ENCODE results near the gene CBFB. TPM values are rescaled to one million over a fixed set of nuclear protein-coding genes. Genes with fewer than 3 reads are reported as not detected.

CBFB gene
- total and polyA plus RNA-seq, 2 of the 13 experiments (the other 11 are each of a cell fraction or from before 2014, with no cell fraction given), result 22.1 to 70.8 TPM

DNA sequence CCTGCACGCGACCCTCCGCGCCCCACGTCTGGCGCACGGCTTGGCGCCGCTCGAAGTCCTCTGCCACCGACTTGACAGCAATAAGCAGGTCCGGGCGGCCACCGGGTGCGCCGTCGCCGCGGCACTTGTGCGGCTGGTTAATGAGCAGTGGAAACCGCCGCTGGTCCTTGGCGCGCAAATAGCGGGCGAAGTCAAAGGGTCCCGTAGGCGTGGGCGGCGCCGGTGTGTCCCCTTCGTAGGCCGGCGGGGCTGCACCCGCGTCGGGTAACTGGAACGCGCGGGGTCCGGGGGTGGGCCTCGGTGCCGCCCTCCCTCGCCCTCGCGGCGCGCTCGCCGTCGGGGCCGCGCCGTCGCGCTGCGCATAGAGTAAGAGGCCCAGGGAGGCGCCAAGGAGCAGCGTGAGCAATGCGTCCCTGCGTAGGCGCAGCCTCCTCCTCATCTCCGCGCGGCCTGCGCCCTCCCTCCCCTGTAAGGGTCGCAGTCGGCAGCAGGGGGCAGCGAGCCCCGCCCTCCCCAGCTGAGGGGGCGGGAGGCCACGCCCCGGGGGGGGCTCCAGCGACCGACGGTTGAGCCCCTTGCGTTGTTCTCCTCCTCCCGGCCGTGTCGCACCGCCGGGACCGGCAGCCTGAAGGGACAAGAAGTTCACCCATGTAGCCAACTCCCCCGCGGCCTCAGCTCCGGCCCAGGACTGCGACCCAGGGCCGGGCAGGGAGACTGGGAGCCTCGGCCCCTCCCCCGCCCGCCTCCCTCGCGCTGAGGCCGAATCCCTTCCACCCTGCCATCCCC lies 121.3 kb downstream of the CBFB start (continued):
- no peak for TF ChIP-seq ZNF850 (CRISPR knock-in tag; conservative IDR thresholded peaks at IDR 0.05)
- TF ChIP-seq MNT (IDR thresholded peaks at IDR 0.05), result no peak
- no peak for TF ChIP-seq SALL1 (CRISPR knock-in tag; IDR thresholded peaks at IDR 0.05)
- TF ChIP-seq, protein P1, sequence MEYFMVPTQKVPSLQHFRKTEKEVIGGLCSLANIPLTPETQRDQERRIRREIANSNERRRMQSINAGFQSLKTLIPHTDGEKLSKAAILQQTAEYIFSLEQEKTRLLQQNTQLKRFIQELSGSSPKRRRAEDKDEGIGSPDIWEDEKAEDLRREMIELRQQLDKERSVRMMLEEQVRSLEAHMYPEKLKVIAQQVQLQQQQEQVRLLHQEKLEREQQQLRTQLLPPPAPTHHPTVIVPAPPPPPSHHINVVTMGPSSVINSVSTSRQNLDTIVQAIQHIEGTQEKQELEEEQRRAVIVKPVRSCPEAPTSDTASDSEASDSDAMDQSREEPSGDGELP (IDR thresholded peaks at IDR 0.05; ENCODE audit: borderline replicate concordance, low read depth), result no peak
- peak; percentile 68; the same call in 1 of the 2 replicates for TF ChIP-seq ZNF776 (CRISPR knock-in tag; IDR thresholded peaks at IDR 0.05)
- no peak for TF ChIP-seq ZNF800 (CRISPR knock-in tag; IDR thresholded peaks at IDR 0.05)
- no peak for TF ChIP-seq IKZF4 (CRISPR knock-in tag; IDR thresholded peaks at IDR 0.05; ENCODE audit: borderline replicate concordance, low read depth, not compliant biosample characterization)
- TF ChIP-seq GFI1 (CRISPR knock-in tag; IDR thresholded peaks at IDR 0.05; ENCODE audit: borderline replicate concordance), result no peak
- no peak for TF ChIP-seq NKX3-1 (CRISPR knock-in tag; IDR thresholded peaks at IDR 0.05)
- TF ChIP-seq ZNF550 (CRISPR knock-in tag; IDR thresholded peaks at IDR 0.05; ENCODE audit: borderline replicate concordance), result no peak
- no peak for TF ChIP-seq ZNF749 (CRISPR knock-in tag; IDR thresholded peaks at IDR 0.05; ENCODE audit: borderline replicate concordance)
- no peak for TF ChIP-seq ZNF101 (CRISPR knock-in tag; IDR thresholded peaks at IDR 0.05; ENCODE audit: borderline replicate concordance, low read depth)
- no peak for TF ChIP-seq GLI4 (CRISPR knock-in tag; IDR thresholded peaks at IDR 0.05; ENCODE audit: borderline replicate concordance)
- TF ChIP-seq ZNF382 (CRISPR knock-in tag; IDR thresholded peaks at IDR 0.05; ENCODE audit: borderline replicate concordance), result no peak
- no peak for TF ChIP-seq KLF6 (CRISPR knock-in tag; IDR thresholded peaks at IDR 0.05)
- peak; percentile 67 for TF ChIP-seq HIVEP1 (CRISPR knock-in tag; IDR thresholded peaks at IDR 0.05)
- TF ChIP-seq ATM (IDR thresholded peaks at IDR 0.05; ENCODE audit: borderline replicate concordance), result no peak
- no peak for TF ChIP-seq HOXA5 (CRISPR knock-in tag; IDR thresholded peaks at IDR 0.05)
- TF ChIP-seq FOXJ3 (CRISPR knock-in tag; IDR thresholded peaks at IDR 0.05; ENCODE audit: borderline replicate concordance), result no peak
- TF ChIP-seq RFX3 (CRISPR knock-in tag; IDR thresholded peaks at IDR 0.05), result no peak
- no peak for TF ChIP-seq MEF2D (CRISPR knock-in tag; IDR thresholded peaks at IDR 0.05)
- 0 out of 2 replicates have a peak, but pooled peaks have one; percentile 10 for TF ChIP-seq SRY (CRISPR knock-in tag; IDR thresholded peaks at IDR 0.05)
- no peak for TF ChIP-seq GATAD1 (CRISPR knock-in tag; IDR thresholded peaks at IDR 0.05)
- TF ChIP-seq CREB1 (IDR thresholded peaks at IDR 0.05), result no peak
- TF ChIP-seq CREB1 (CRISPR knock-in tag; IDR thresholded peaks at IDR 0.05), result no peak
- TF ChIP-seq ZNF33A (CRISPR knock-in tag; IDR thresholded peaks at IDR 0.05; ENCODE audit: borderline replicate concordance), result no peak
- TF ChIP-seq HOXD1 (CRISPR knock-in tag; IDR thresholded peaks at IDR 0.05), result no peak
- no peak for TF ChIP-seq CC2D1A (CRISPR knock-in tag; IDR thresholded peaks at IDR 0.05)
- no peak for TF ChIP-seq ZNF343 (CRISPR knock-in tag; IDR thresholded peaks at IDR 0.05)
